Stimulated activated naive B cell treated with anti-CD40 and anti-IgM and Interleukin-4, amounts not matched to agents 10 μg/mL and 1 μg/mL and 100 μg/mL, for 72 hours (primary cell): Measurements from ENCODE around the gene GDAP1L1.
"Not testable (repeated sequence)": the region's sequence is repeated elsewhere in the genome, so short reads cannot be mapped to it uniquely, and the experiment has no call there.

Experiments
- ATAC-seq, 2 donors: fragments of 150-1000 bp; cut with Tn5 transposase; replicated peaks; 2 replicates each; pipeline ENCODE4 v1.10.0; 2021; ENCODE audit warnings: moderate library complexity in 1 of 2
- DNase-seq: peaks from one replicate; pipeline ENCODE4 v3.0.0; 2021
- H3K27ac Mint-ChIP-seq: one replicate; pipeline ENCODE4 v1.8.0; 2022; ENCODE audit warnings: mild to moderate bottlenecking, mixed read lengths
- H3K27me3 Mint-ChIP-seq, 2 donors: one replicate each; pipeline ENCODE4 v1.8.0; 2022; ENCODE audit warnings: mixed read lengths in 2 of 2
- H3K36me3 Mint-ChIP-seq, 2 donors: one replicate each; pipeline ENCODE4 v1.8.0; 2022; ENCODE audit warnings: mixed read lengths in 2 of 2, mild to moderate bottlenecking in 1 of 2
- H3K4me1 Mint-ChIP-seq, 2 donors: one replicate each; pipeline ENCODE4 v1.8.0; 2022; ENCODE audit warnings: mixed read lengths in 2 of 2, mild to moderate bottlenecking in 1 of 2
- H3K4me3 Mint-ChIP-seq, 2 donors: one replicate each; pipeline ENCODE4 v1.8.0; 2022; ENCODE audit warnings: mild to moderate bottlenecking in 2 of 2, mixed read lengths in 2 of 2, moderate library complexity in 1 of 2
- H3K9me3 Mint-ChIP-seq, 2 donors: one replicate each; pipeline ENCODE4 v1.8.0; 2022; ENCODE audit warnings: mixed read lengths in 2 of 2, mild to moderate bottlenecking in 1 of 2

The GDAP1L1 gene

DNA sequence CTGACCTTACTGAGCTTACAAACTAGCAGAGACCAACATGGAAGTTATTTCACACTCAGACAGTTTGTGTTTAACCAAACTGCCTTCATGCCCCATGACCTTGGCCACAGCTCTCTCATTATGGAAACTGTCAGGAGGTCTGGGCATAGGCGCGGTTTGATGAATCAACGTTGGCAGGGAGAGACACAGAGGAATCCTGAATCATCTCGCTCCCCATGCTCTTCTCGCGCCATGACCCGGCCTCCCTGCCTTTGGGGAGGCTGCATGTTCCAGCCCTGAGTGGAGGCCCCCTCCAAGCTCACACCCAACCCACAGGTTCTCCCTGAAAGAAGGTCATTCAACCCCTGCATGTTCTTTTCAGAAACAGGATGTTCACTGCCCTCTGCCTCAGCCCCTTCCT, 15.9 kb upstream of the GDAP1L1 start:
- no peak for DNase-seq
- Mint-ChIP-seq H3K27ac (no peak overlapping the region), H3K9me3 (no peaks in the 10 kb centered on the region), H3K4me3 (no peak overlapping the region), H3K27me3 (no peaks in the 10 kb centered on the region), H3K4me1 (no peaks in the 10 kb centered on the region), H3K36me3 (no peaks in the 10 kb centered on the region)
- no peak for ATAC-seq

DNA sequence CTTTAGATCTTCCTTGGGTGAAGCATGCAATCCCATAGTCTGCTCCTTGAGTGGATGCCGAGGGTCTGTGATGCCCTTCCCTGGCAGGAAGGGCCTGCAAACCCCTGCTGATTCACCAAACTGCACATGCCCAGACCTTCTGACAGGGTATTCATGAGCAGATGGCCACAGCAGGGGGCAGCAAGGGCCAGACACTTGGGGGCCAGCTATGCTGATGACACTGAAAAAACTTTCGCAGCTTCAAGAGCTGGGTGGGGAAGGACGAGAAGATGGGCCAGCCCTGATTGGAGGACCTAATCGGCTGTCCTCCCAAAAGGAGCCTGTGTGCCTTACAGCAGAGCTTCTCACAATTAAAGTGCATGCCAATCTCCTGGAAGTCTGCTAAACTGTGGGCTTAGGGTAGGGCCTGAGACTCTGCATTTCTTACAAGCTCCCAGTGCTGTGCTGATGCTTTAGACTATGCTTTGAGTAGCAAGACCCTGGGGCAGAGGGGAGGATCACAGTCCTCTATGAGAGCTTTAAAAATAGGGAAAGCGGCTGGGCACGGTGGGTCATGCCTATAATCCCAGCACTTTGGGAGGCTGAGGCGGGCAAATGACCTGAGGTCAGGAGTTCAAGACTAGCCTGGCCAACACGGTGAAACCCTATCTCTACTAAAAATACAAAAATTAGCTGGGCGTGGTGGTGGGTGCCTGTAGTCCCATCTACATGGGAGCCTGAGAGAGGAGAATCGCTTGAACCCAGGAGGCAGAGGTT, 15.2 kb upstream of the GDAP1L1 start:
- ATAC-seq (no peak), DNase-seq (no peak)
- Mint-ChIP-seq H3K36me3 (no peaks in the 10 kb centered on the region), H3K9me3 (no peaks in the 10 kb centered on the region), H3K27me3 (no peaks in the 10 kb centered on the region), H3K4me1 (no peaks in the 10 kb centered on the region), H3K4me3 (no peak overlapping the region), H3K27ac (no peak overlapping the region)

DNA sequence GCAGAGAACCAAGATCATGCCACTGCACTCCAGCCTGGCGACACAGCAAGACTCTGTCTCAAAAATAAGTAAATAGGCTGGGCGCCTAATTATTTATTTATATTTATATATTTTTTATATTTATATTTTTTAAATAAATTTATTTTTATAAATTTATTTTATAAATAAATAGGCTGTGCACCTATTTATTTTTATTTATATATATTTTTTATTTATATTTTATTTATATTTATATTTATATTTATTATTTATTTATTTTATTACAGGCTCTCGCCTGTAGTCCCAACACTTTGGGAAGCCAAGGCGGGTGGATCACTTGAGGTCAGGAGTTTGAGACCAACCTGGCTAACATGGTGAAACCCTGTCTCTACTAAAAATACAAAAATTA, 14.6 kb upstream of the GDAP1L1 start:
- not testable (repeated sequence) for H3K9me3 Mint-ChIP-seq, H3K27me3 Mint-ChIP-seq, H3K4me1 Mint-ChIP-seq, H3K36me3 Mint-ChIP-seq, ATAC-seq, H3K4me3 Mint-ChIP-seq, H3K27ac Mint-ChIP-seq, DNase-seq

DNA sequence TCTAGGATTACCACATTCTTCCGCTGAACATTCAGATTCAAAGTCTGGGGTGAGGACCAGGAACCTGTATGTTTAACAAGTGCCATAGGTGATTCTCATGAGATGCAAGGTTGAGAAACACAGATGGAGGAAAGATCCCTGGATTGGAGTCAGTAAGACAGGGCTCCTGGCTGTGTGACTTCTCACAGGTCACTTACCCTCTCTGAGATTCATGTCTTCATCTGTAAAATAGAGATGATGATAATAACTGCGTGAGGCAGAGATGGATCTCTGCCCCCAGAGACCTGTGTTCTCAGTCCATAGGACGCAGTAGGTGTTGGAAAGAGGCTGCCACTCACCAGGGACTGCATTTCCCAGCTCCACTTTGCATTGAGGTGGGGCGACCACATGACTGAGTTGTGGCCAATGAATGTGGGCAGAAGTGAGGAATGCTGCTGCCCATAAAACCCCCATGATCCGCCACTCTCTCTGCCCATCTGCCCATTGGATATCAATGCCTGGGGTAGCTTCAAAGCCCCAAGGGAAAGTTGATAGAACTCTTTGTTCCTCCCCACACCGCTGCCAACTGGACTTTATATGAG, 13.6 kb upstream of the GDAP1L1 start:
- H3K4me3 Mint-ChIP-seq, result no peak overlapping the region
- no peaks in the 10 kb centered on the region for H3K4me1 Mint-ChIP-seq
- H3K9me3 Mint-ChIP-seq, result no peaks in the 10 kb centered on the region
- H3K27ac Mint-ChIP-seq, result no peak overlapping the region
- DNase-seq (no peak), ATAC-seq (no peak)
- H3K36me3 Mint-ChIP-seq, result peaks cover 0 to 1% of the 10 kb centered on the region in 2 donors
- peaks cover 0 to under 1% of the 10 kb centered on the region in 2 donors for H3K27me3 Mint-ChIP-seq

DNA sequence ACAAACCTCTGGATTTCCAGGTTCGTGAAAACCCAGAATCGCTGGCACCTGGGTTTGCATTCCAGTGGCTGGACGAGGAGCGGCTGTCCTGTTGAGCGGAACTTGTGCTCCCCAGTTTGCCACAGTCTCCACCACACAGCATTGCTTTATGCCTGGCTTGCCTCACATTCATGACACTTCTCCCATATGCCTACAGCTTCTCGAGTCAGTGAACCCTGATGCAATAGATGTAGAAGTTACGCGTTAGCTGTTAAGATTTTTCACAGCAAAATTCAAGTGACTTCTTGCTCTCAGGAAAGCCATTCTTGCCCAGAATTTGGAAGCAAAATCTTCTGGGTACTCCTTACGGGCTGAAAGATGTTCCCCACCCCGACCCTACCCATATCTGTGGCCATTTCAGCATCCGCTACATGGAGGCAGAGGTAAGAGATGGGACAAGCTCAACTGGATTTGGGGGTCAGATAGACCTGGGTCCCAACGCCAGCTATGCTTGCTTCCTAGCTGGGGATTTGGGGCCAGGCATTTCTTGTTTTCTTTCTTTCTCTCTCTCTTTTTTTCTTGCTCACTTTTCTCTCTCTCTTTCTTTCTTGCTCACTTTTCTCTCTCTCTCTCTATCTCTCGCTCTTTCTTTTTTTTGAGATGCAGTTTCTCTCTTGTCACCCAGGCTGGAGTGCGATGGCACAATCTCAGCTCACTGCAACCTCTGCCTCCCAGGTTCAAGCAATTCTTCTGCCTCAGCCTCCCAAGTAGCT, 12.4 kb upstream of the GDAP1L1 start:
- H3K36me3 Mint-ChIP-seq, result peaks cover 0 to 3% of the 10 kb centered on the region in 2 donors
- H3K27ac Mint-ChIP-seq, result no peak overlapping the region
- no peaks in the 10 kb centered on the region for H3K9me3 Mint-ChIP-seq
- H3K4me3 Mint-ChIP-seq, result no peak overlapping the region
- no peaks in the 10 kb centered on the region for H3K4me1 Mint-ChIP-seq
- peaks cover 0 to 7% of the 10 kb centered on the region in 2 donors for H3K27me3 Mint-ChIP-seq
- ATAC-seq, result no peak
- no peak for DNase-seq

DNA sequence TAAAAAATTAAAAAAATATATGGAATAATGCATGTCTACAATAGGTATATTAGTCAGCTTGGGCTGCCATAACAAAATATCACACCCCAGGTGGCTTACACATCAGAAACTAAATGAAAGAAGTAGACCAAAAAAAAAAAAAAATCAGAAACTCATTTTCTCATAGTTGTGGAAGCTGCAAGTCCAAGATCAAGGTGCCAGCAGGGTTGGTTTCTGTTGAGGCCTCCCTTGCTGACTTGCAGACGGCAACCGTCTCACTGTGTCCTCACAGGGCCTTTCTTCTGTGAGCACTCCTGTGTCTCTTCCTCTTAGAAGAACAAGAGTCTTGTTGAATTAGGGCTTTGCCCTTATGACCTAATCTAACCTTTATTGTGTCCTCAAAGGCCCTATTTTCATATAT, 11.4 kb upstream of the GDAP1L1 start:
- no peak for ATAC-seq
- Mint-ChIP-seq H3K27ac (no peak overlapping the region), H3K9me3 (no peaks in the 10 kb centered on the region), H3K27me3 (peaks cover 7% of the 10 kb centered on the region in 2 donors), H3K36me3 (peaks cover 0 to 3% of the 10 kb centered on the region in 2 donors), H3K4me1 (no peaks in the 10 kb centered on the region), H3K4me3 (no peak overlapping the region)
- DNase-seq, result no peak

DNA sequence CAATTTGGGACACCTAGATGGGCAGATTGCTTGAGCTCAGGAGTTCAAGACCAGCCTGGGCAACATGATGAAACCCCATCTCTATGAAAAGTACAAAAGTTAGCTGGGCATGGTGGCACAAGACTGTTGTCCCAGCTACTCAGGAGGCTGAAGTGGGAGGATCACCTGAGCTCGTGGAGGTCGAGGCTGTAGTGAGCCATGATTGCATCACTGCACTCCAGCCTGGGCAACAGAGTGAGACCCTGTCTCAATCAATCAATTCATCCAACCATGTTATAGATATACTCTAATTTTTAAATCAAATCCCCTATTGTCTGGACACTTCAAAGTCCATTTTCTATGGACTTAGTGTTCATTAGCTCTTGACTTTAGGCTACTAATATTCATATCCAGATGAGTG, 10.3 kb upstream of the GDAP1L1 start:
- DNase-seq, H3K4me1 Mint-ChIP-seq, H3K4me3 Mint-ChIP-seq, ATAC-seq, H3K9me3 Mint-ChIP-seq, H3K36me3 Mint-ChIP-seq, H3K27ac Mint-ChIP-seq: not testable (repeated sequence)
- peaks cover 7 to 13% of the 10 kb centered on the region in 2 donors for H3K27me3 Mint-ChIP-seq

DNA sequence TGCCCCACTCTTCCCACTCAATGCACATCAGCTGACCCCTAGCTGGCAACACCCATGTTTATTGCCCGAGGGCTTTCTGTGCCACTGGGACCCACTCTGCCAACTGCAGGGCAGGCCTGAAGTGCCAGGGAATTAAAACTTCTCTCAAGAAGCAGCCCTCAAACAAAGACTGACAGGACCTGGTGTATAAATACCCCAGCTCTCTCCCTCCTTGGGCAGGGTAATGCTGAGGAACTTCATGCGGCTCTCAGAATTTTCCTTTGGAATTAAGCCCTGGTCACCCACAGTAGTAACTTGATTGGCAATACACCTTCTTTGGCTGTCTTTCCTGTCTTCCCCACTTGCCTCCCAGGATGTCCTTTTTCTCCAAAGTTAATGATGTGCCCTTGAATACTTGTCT, 5.3 kb upstream of the GDAP1L1 start:
- peaks cover 18 to 35% of the 10 kb centered on the region in 2 donors for H3K27me3 Mint-ChIP-seq
- no peak overlapping the region for H3K4me3 Mint-ChIP-seq
- H3K27ac Mint-ChIP-seq, result no peak overlapping the region
- H3K4me1 Mint-ChIP-seq, result peaks cover 0 to 4% of the 10 kb centered on the region in 2 donors
- no peak for ATAC-seq
- peaks cover 0 to 4% of the 10 kb centered on the region in 2 donors for H3K9me3 Mint-ChIP-seq
- DNase-seq, result no peak
- peaks cover 3 to 10% of the 10 kb centered on the region in 2 donors for H3K36me3 Mint-ChIP-seq

DNA sequence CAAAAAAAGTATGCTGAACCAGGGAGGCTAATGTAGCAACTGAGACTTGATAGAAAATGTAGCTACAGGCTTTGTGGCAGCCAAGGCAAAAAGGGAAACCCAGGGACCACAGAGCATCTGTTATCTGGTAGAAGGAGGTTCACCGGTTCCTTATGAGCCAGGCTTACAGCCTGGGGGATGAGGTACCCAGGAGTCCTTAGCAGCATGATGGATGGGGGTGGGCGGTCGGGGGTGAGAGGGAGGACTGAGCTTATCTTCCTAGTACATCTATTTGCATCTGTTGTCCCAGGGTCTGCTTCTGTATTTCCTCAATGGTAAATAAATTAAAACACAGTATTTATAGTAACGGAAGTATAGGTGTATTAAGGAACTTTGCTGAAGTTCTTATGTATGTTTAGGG, 1.1 kb upstream of the GDAP1L1 start:
- ATAC-seq (no peak), DNase-seq (no peak)
- no peak overlapping the region for H3K4me3 Mint-ChIP-seq
- H3K4me1 Mint-ChIP-seq, result peaks cover 2 to 15% of the 10 kb centered on the region in 2 donors
- H3K9me3 Mint-ChIP-seq, result peaks cover 0 to 4% of the 10 kb centered on the region in 2 donors
- peaks cover 39 to 51% of the 10 kb centered on the region in 2 donors for H3K27me3 Mint-ChIP-seq
- H3K27ac Mint-ChIP-seq, result no peak overlapping the region
- H3K36me3 Mint-ChIP-seq, result peaks cover 3 to 7% of the 10 kb centered on the region in 2 donors

DNA sequence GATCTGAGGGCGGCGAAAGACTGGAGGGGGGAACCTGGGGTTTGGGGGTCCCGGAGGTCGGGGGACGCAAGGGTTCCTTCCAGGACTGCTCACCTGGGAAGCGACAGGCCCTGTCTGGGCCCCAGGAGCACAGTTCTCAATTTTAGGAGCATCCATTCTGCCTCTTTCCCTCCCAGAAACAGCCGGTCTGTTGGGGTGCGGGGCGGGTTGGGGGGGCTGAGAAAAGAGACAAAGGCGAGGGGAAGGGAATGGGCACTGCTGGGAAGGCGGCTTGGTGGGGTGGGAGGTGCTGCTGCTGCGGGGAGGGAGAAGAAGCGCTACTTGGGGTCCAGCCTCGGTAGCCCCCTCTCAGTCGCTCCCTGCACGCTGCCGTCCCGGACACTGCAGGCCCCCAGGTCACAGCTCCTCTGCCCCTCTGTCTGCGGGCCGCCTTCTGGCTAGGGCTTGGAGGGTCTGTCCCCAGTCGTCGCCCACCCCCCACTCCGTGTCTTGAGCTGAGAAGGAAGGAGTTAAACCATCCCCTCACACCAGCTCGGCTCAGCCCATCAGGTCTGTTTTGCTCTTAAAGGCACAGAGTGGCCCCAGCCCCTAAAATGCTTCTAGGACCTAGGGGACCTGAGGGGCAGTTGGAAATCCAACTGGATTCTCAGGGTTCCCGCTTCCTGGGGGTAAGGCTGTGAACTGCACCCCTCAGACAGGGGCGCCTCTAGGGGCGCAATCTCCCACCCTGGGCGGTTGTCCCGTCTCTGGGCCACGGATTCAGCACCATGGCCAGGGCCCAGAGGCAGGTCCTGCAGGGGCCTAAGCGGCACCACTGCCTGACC, 690 bp downstream of the GDAP1L1 start:
- Mint-ChIP-seq H3K27me3 (peaks cover 39% of the 10 kb centered on the region in 2 donors), H3K9me3 (peaks cover 0 to 1% of the 10 kb centered on the region in 2 donors), H3K4me3 (no peak overlapping the region), H3K36me3 (peaks cover 1 to 4% of the 10 kb centered on the region in 2 donors), H3K4me1 (peaks cover 2 to 15% of the 10 kb centered on the region in 2 donors), H3K27ac (no peak overlapping the region)
- DNase-seq, result no peak
- peak in 1 of 2 donors; percentile 38 for ATAC-seq

DNA sequence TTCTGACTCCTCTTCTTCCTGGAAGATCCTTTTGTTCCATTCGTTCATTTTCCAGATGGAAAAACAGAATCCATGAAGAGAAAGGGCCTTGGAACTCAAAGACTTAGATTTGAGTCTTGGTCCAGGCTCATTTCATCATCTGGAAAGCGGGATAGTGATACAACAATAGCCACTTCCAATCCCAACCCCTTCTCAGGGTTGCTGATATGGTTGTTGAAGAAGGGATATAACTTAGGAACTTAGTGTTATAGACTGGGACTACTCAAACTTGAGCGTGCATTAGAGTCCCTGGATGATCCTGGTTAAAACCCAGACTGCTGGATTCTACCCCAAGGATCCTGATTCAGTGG, 1.3 kb downstream of the GDAP1L1 start:
- Mint-ChIP-seq H3K27me3 (peaks cover 36 to 39% of the 10 kb centered on the region in 2 donors), H3K4me3 (no peak overlapping the region)

DNA sequence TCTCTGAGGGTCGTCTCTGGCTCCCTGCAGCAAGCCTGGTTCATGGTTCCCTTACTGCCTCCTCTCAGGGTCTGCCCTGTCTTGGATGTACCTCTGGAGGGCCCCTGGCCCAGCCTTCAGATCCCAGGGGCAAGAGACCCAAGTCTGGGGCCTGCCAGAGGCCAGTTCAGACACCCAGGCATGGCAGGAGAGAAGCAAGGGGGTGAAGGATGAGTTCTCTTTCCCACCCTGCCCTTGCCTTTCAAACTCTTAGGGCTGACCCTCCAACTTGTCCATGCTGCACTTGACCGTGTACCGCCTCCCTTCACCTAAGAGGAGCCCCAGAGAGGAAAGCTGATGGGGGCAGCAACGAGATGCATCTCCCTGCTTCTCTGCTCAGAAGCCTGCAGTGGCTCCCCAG, 4.2 kb downstream of the GDAP1L1 start:
- ATAC-seq (no peak), DNase-seq (no peak)
- no peak overlapping the region for H3K27ac Mint-ChIP-seq
- no peak overlapping the region for H3K4me3 Mint-ChIP-seq
- peaks cover 5 to 8% of the 10 kb centered on the region in 2 donors for H3K36me3 Mint-ChIP-seq
- H3K4me1 Mint-ChIP-seq, result peaks cover 2 to 15% of the 10 kb centered on the region in 2 donors
- H3K9me3 Mint-ChIP-seq, result no peaks in the 10 kb centered on the region
- peaks cover 33% of the 10 kb centered on the region in 2 donors for H3K27me3 Mint-ChIP-seq

More for the DNA sequence above, 1.3 kb downstream of the GDAP1L1 start:
- Mint-ChIP-seq H3K4me1 (peaks cover 2 to 15% of the 10 kb centered on the region in 2 donors), H3K9me3 (peaks cover 0 to 1% of the 10 kb centered on the region in 2 donors), H3K27ac (no peak overlapping the region), H3K36me3 (peaks cover 4 to 5% of the 10 kb centered on the region in 2 donors)
- no peak for DNase-seq
- ATAC-seq, result no peak

DNA sequence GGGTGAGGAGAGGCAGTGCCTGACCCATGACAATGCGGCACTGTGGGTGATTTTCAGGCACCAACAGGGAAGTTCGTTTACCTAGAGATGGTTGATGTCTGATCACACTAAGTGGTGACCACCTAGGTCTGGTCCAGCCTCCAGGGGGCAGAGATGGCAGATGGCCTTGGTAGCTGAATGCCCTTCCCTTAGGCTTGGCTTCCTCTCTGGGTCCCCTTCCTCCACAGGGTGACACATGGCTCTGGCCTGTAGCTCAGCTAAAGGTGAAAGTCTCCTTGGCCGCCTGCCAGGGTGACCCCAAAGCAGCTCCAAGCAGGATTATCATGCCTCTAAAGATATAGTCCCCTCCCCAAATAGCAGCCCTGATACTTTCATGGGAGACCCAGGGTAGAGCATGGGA, 6.4 kb downstream of the GDAP1L1 start:
- Mint-ChIP-seq H3K9me3 (no peaks in the 10 kb centered on the region), H3K27ac (no peak overlapping the region), H3K27me3 (peaks cover 14 to 20% of the 10 kb centered on the region in 2 donors), H3K36me3 (peaks cover 2 to 8% of the 10 kb centered on the region in 2 donors), H3K4me3 (no peak overlapping the region), H3K4me1 (no peaks in the 10 kb centered on the region)
- ATAC-seq (no peak), DNase-seq (no peak)

DNA sequence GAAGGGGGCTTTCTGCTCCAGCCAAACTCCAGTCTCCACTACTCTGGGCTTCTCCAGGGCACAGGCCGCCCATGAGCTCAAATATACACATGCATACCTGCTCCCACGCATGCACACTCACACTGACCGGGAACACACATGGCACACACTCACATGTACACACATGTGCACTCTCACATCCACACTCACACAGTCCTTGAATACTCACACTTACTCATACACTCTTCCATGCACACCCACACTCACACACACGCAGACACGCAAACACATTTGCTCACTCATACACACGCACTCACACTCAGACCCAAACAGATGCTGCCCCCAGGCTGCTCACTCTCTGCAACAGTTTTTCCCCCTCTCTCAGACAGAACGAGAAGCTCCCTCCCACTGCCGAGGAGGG, 7.0 kb downstream of the GDAP1L1 start:
- Mint-ChIP-seq H3K27ac (no peak overlapping the region), H3K4me1 (no peaks in the 10 kb centered on the region), H3K36me3 (peaks cover 2 to 8% of the 10 kb centered on the region in 2 donors), H3K4me3 (no peak overlapping the region), H3K9me3 (no peaks in the 10 kb centered on the region), H3K27me3 (peaks cover 9 to 16% of the 10 kb centered on the region in 2 donors)
- DNase-seq (no peak), ATAC-seq (no peak)
